Measurements from ENCODE around the gene USPL1.
"Not testable (repeated sequence)": the region's sequence is repeated elsewhere in the genome, so short reads cannot be mapped to it uniquely, and the experiment has no call there.

USPL1 gene

GRCh38 chr13:30616927-30617314, 799 bp upstream of the USPL1 start:
- peak; percentile 37 for DNase-seq

GRCh38 chr13:30618186-30618929, 638 bp downstream of the USPL1 start:
- no peak for DNase-seq

GRCh38 chr13:30618930-30619279, 1.2 kb downstream of the USPL1 start:
- no peak for DNase-seq

GRCh38 chr13:30619731-30620130, 2.0 kb downstream of the USPL1 start:
- no peak for DNase-seq

- DNase-seq: no peak
Measured at GRCh38 chr13:30620941-30621340, 3.2 kb downstream of the USPL1 start.

- DNase-seq: no peak
Measured at GRCh38 chr13:30622551-30622950, 4.8 kb downstream of the USPL1 start.

- DNase-seq: no peak
Measured at GRCh38 chr13:30623392-30623791, 5.7 kb downstream of the USPL1 start.

GRCh38 chr13:30624630-30625029, 6.9 kb downstream of the USPL1 start:
- DNase-seq: no peak

- DNase-seq: no peak
Measured at GRCh38 chr13:30629527-30629926, 11.8 kb downstream of the USPL1 start.

- DNase-seq: no peak
Measured at GRCh38 chr13:30633861-30634260, 16.1 kb downstream of the USPL1 start.

- DNase-seq: no peak
Measured at GRCh38 chr13:30634838-30635237, 17.1 kb downstream of the USPL1 start.

GRCh38 chr13:30638301-30638700, 20.6 kb downstream of the USPL1 start:
- no peak for DNase-seq

GRCh38 chr13:30639671-30640070, 22.0 kb downstream of the USPL1 start:
- no peak for DNase-seq

- not testable (repeated sequence) for DNase-seq
Measured at GRCh38 chr13:30641173-30641572, 23.5 kb downstream of the USPL1 start.

GRCh38 chr13:30645629-30646028, 27.9 kb downstream of the USPL1 start:
- no peak for DNase-seq

GRCh38 chr13:30647420-30647819, 29.7 kb downstream of the USPL1 start:
- no peak for DNase-seq

GRCh38 chr13:30647824-30648521, 30.3 kb downstream of the USPL1 start:
- peak; percentile 26 for DNase-seq

- DNase-seq: no peak
Measured at GRCh38 chr13:30648522-30649012, 30.8 kb downstream of the USPL1 start.

- not testable (repeated sequence) for DNase-seq
Measured at GRCh38 chr13:30651648-30652047, 33.9 kb downstream of the USPL1 start.

GRCh38 chr13:30652746-30653386, 35.1 kb downstream of the USPL1 start:
- DNase-seq: no peak

- DNase-seq: no peak
Measured at GRCh38 chr13:30654430-30654829, 36.7 kb downstream of the USPL1 start.

GRCh38 chr13:30656178-30656577, 38.5 kb downstream of the USPL1 start:
- no peak for DNase-seq

- DNase-seq: no peak
Measured at GRCh38 chr13:30659980-30660379, 42.3 kb downstream of the USPL1 start.

- no peak for DNase-seq
Measured at GRCh38 chr13:30660796-30661195, 43.1 kb downstream of the USPL1 start.

Measured in NCI-H2081 treated with DMSO at 0.1 percent for 48 hours (cell line).